Cardiac muscle cell (in vitro differentiated cells and primary cell): ENCODE data around the gene SLC24A4. TPM values are rescaled to one million over a fixed set of nuclear protein-coding genes. Genes with fewer than 3 reads are reported as not detected.
A peak's percentile ranks its signal among the peaks of the same experiment; 100 is the strongest.

Source experiments
- DNase-seq, 2 donors: peaks; one replicate each; pipeline versions ENCODE4 v3.0.0 to v3.0.0-alpha.2; 2010 to 2017; ENCODE audit warnings: low read depth in 1 of 2, low spot score in 1 of 2
- H3K27ac ChIP-seq: fragments of 200-600 bp; sonication (generic); 2 replicates; pipeline ENCODE4 v1.5.1; 2016
- H3K27me3 ChIP-seq: fragments of 200-600 bp; sonication (generic); 2 replicates; pipeline ENCODE4 v1.6.0; 2016; ENCODE audit warnings: control low read depth
- H3K36me3 ChIP-seq: fragments of 200-600 bp; sonication (generic); 2 replicates; pipeline ENCODE4 v1.5.1; 2016; ENCODE audit warnings: control low read depth
- H3K4me1 ChIP-seq: fragments of 200-600 bp; sonication (generic); 2 replicates; pipeline ENCODE4 v1.8.1; 2017; ENCODE audit warnings: low read depth, mild to moderate bottlenecking, mixed run types
- H3K4me3 ChIP-seq: fragments of 200-600 bp; sonication (generic); 2 replicates; pipeline ENCODE4 v1.5.1; 2016; ENCODE audit warnings: mild to moderate bottlenecking
- H3K9me3 ChIP-seq: fragments of 200-600 bp; sonication (generic); 2 replicates; pipeline ENCODE4 v1.5.1; 2017; ENCODE audit warnings: low read depth, mild to moderate bottlenecking, control low read depth
- polyA plus RNA-seq: library from polyadenylated mRNA; unstranded; fragments of >200 nt; fragmentation: Nextera tagmentation; extraction: Ambion mirVana; gene quantifications from 2 replicates; pipeline ENCODE4 v1.2.1, GENCODE V29; 2016
- total RNA-seq: library from RNA; depleted of rRNA; stranded (reverse); fragments of >200 nt; gene quantifications from 2 replicates; pipeline ENCODE4 v1.2.3, GENCODE V29; 2016
- TF ChIP-seq, protein P1 (sequence below): IDR thresholded peaks from 2 replicates; pipeline ENCODE4 v1.5.1; 2012; ENCODE audit warnings: low read depth, mild to moderate bottlenecking, low read length

Gene SLC24A4
- total and polyA plus RNA-seq, 2 experiments from 2014 or later = 0.07 to 0.09 TPM

DNA sequence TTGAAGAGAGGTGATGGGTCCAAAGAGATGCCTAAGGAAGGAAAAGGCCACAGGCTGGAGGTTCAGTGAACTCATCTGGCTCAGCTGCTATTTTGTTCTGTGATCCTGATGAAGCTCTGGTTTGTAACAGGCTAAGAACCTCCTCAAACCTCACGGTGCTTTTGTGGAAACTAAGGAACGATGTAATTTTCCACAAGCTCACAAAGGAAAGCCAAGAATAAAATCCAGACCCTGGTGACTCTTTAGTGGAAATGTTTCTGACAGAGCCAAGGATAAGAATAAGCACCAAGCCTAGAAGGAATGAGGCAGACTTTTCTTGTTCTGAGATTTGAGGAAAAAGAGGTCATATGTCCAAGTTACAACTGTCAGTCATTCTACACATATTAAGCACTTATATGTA is 93.6 kb downstream of the SLC24A4 start:
- TF ChIP-seq, protein P1, sequence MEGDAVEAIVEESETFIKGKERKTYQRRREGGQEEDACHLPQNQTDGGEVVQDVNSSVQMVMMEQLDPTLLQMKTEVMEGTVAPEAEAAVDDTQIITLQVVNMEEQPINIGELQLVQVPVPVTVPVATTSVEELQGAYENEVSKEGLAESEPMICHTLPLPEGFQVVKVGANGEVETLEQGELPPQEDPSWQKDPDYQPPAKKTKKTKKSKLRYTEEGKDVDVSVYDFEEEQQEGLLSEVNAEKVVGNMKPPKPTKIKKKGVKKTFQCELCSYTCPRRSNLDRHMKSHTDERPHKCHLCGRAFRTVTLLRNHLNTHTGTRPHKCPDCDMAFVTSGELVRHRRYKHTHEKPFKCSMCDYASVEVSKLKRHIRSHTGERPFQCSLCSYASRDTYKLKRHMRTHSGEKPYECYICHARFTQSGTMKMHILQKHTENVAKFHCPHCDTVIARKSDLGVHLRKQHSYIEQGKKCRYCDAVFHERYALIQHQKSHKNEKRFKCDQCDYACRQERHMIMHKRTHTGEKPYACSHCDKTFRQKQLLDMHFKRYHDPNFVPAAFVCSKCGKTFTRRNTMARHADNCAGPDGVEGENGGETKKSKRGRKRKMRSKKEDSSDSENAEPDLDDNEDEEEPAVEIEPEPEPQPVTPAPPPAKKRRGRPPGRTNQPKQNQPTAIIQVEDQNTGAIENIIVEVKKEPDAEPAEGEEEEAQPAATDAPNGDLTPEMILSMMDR = no peak
- H3K4me1 ChIP-seq = no peaks in the 10 kb centered on the region
- no peaks in the 10 kb centered on the region for H3K27me3 ChIP-seq
- H3K36me3 ChIP-seq = no peaks in the 10 kb centered on the region
- no peaks in the 10 kb centered on the region for H3K9me3 ChIP-seq
- no peak for DNase-seq
- no peak overlapping the region for H3K27ac ChIP-seq
- no peak overlapping the region for H3K4me3 ChIP-seq

DNA sequence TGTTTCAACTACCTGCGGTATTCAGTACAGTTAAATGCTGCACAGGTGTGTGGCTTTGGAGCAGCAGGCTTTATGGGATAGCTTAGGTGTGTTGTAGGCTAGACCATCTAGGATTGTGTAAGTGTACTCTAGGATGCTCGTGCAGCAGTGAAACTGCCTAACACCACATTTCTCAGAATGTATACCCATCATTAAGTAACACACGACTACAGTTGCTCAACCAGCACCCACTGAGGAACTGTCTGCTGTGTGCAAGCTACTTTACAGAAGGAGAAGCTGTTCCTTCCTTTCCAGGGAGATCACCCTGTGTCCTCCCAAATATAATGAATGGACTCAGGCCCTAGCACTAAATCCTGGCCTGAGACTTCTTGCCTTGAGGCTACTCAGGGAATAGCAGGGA is 94.8 kb downstream of the SLC24A4 start:
- Histone ChIP-seq H3K36me3 (no peaks in the 10 kb centered on the region), H3K9me3 (no peaks in the 10 kb centered on the region), H3K4me1 (no peaks in the 10 kb centered on the region), H3K27me3 (no peaks in the 10 kb centered on the region), H3K4me3 (no peak overlapping the region), H3K27ac (no peak overlapping the region)
- DNase-seq = peak in 1 of 2 donors; percentile 18
- TF ChIP-seq, protein P1 = no peak

DNA sequence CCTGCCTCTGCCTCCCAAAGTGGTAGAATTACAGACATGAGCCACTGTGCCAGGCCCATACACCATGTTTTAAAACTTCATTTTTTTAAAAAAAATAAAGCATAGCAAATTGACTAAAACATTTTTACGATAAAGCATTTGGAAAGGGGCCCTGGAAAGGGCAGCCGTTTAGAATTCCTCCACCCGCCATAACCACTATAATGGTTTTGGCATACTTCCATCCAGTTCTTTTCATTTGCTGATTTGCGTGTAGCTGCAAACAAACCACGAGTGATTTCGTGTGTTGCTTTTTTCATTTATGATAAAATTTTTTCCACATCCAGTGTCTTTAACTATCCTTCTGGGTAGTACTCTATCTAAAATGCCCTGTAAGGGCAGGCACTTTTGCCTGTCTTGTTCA is 98.8 kb downstream of the SLC24A4 start:
- Histone ChIP-seq H3K27ac (no peak overlapping the region), H3K27me3 (no peaks in the 10 kb centered on the region), H3K4me1 (no peaks in the 10 kb centered on the region), H3K36me3 (no peaks in the 10 kb centered on the region), H3K4me3 (no peak overlapping the region), H3K9me3 (no peaks in the 10 kb centered on the region)
- peak in 1 of 2 donors; percentile 82 for DNase-seq
- TF ChIP-seq, protein P1 = no peak

DNA sequence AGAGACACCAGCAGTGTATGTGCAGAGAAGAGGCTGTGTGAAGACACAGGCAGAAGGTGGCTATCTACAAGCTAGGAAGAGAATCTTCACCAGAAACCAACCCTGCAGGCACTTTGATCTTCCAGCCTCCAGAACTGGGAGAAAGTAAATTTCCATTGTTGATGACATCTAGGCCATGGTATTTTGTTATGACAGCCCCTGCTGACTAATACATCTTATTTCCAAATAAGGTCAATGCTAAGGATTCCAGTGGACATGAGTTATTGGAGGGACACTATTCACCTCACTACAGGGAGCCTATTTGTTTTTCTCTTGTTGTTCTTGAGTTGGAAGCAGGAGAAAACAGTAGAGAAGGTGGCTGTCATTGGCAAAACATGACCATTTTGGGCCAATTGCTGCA is 102.1 kb downstream of the SLC24A4 start:
- peak in 1 of 2 donors; percentile 21 for DNase-seq
- H3K4me1 ChIP-seq = no peaks in the 10 kb centered on the region
- H3K4me3 ChIP-seq = no peak overlapping the region
- no peak overlapping the region for H3K27ac ChIP-seq
- TF ChIP-seq, protein P1 = no peak
- no peaks in the 10 kb centered on the region for H3K9me3 ChIP-seq
- H3K36me3 ChIP-seq = no peaks in the 10 kb centered on the region
- no peaks in the 10 kb centered on the region for H3K27me3 ChIP-seq

DNA sequence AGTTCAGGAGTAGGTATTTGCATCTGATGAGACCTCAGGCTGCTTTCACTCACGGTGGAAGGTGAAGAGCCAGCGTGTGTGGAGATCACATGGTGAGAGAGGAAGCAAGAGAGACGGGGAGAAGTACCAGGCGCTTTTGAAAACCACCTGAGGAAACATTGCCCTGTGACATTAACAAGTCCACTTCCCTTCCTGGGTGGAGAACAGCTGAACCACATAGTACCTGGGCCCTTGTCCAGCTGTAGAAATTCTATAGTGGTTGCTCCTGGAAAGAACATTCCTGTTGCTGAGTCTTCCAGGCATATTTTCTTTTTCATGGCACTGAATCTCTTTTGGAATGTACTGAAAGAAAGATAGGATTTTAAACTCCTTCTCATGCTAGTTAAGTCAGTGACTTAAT is 103.3 kb downstream of the SLC24A4 start:
- Histone ChIP-seq H3K27ac (no peak overlapping the region), H3K36me3 (no peaks in the 10 kb centered on the region), H3K27me3 (no peaks in the 10 kb centered on the region), H3K4me1 (no peaks in the 10 kb centered on the region), H3K4me3 (no peak overlapping the region), H3K9me3 (no peaks in the 10 kb centered on the region)
- TF ChIP-seq, protein P1 = no peak
- peak in 1 of 2 donors; percentile 63 for DNase-seq

DNA sequence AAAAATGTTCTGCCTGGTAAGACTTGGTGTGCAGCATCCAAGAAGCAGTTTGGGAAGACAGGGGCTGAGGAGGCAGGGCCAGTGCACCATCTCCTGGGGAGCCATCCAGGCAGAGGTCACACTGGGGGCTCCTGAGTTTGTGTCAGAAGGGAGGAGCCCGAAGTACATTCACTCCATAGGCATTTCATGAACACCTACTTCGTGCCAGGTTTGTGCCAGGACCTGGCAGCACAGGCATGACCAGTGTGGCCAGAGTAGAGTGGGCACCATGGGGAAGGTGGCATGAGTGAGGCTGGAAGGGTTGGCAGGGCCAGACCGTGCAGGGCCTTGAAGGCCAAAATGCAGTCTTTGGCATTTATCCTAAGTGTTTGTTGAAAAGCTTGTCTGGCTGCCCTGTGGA is 104.1 kb downstream of the SLC24A4 start:
- Histone ChIP-seq H3K27ac (no peak overlapping the region), H3K4me3 (no peak overlapping the region), H3K9me3 (no peaks in the 10 kb centered on the region), H3K27me3 (no peaks in the 10 kb centered on the region), H3K4me1 (no peaks in the 10 kb centered on the region), H3K36me3 (no peaks in the 10 kb centered on the region)
- TF ChIP-seq, protein P1 = no peak
- no peak for DNase-seq
